GM12801 (cell line): ENCODE data around the gene LAMC3.

Source experiments
- CTCF ChIP-seq: IDR thresholded peaks from one replicate; pipeline ENCODE4 v1.5.1; 2011; ENCODE audit warnings: control low read depth; ENCODE audit not compliant: insufficient read length; ENCODE audit errors: extremely low read depth

The LAMC3 gene

GRCh38 chr9:130963916-130964315 lies 45.1 kb upstream of the LAMC3 start:
- TF ChIP-seq CTCF: no peak

- TF ChIP-seq CTCF: no peak
Measured at GRCh38 chr9:130965680-130966079, 43.3 kb upstream of the LAMC3 start.

GRCh38 chr9:130970052-130970451 lies 38.9 kb upstream of the LAMC3 start:
- no peak for TF ChIP-seq CTCF

- TF ChIP-seq CTCF: no peak
Measured at GRCh38 chr9:130970855-130971254, 38.1 kb upstream of the LAMC3 start.

- TF ChIP-seq CTCF: no peak
Measured at GRCh38 chr9:130971294-130971849, 37.6 kb upstream of the LAMC3 start.

- no peak for TF ChIP-seq CTCF
Measured at GRCh38 chr9:130972277-130972956, 36.6 kb upstream of the LAMC3 start.

GRCh38 chr9:130972957-130973685 lies 35.9 kb upstream of the LAMC3 start:
- no peak for TF ChIP-seq CTCF
